GM04503 (cell line): ENCODE measurements around the gene ZNF177.

Source experiments
- DNase-seq: peaks from one replicate; pipeline ENCODE4 v3.0.0-alpha.2; 2012; ENCODE audit warnings: low read depth

The ZNF177 gene

GRCh38 chr19:9430444-9430843 lies 67.6 kb downstream of the ZNF177 start:
- DNase-seq = no peak

DNA sequence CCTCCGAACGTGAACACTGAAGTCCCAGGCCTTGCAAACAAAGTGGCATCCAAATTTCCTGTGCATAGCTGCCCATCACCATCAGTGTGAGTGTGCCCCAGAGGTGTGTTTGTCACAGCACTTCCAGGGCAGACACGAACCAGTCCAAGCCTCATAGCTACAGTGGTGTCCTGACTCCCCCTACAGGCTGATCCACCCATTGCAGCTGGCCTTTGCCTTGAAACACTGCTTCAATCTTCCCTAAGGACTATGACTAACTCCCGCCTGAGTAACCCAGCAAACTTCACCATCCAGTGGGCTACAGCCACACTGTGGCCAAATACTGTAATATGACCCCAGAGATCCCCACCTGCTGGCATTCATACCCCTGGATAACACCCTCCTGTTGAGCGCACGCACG lies 68.7 kb downstream of the ZNF177 start:
- DNase-seq = no peak
